HL-60 (cell line): ENCODE results near the gene UBC.

Source experiments
- GABPA ChIP-seq: IDR thresholded peaks from 2 replicates; pipeline ENCODE4 v1.6.1; 2012; ENCODE audit warnings: low read depth
- POLR2AphosphoS5 ChIP-seq: IDR thresholded peaks from 2 replicates; pipeline ENCODE4 v1.6.1; 2012; ENCODE audit warnings: low read depth
- REST ChIP-seq: IDR thresholded peaks from 2 replicates; pipeline ENCODE4 v1.6.1; 2012; ENCODE audit warnings: low read depth; ENCODE audit not compliant: insufficient replicate concordance
- TF ChIP-seq, protein P1 (sequence below): IDR thresholded peaks from one replicate; pipeline ENCODE4 v1.5.1; 2011; ENCODE audit warnings: low read length, control low read depth, inconsistent platforms; ENCODE audit not compliant: insufficient read depth

DNA sequence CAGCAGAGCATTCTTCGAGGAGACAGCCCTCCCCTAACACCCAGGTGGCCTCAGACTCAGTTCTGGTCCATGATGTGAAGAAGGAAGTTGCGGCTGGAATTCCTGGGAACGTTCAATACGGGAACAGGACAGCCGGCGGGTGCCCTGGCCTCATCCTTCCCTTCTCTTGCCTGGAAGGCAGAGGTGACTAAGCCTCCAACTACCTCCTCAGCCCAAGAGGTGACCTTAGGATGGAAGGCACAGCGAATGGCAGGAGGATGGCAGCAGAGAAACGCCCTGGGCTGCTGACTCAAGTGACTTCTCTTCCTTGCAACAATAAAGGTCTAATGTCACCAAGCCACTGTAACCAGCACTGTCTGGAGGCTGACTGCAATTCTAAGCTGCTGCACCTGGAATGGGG lies 38.4 kb upstream of the UBC start:
- TF ChIP-seq, protein P1, sequence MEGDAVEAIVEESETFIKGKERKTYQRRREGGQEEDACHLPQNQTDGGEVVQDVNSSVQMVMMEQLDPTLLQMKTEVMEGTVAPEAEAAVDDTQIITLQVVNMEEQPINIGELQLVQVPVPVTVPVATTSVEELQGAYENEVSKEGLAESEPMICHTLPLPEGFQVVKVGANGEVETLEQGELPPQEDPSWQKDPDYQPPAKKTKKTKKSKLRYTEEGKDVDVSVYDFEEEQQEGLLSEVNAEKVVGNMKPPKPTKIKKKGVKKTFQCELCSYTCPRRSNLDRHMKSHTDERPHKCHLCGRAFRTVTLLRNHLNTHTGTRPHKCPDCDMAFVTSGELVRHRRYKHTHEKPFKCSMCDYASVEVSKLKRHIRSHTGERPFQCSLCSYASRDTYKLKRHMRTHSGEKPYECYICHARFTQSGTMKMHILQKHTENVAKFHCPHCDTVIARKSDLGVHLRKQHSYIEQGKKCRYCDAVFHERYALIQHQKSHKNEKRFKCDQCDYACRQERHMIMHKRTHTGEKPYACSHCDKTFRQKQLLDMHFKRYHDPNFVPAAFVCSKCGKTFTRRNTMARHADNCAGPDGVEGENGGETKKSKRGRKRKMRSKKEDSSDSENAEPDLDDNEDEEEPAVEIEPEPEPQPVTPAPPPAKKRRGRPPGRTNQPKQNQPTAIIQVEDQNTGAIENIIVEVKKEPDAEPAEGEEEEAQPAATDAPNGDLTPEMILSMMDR = no peak
- TF ChIP-seq GABPA (no peak), POLR2AphosphoS5 (no peak), REST (no peak)
